Suprapubic skin (tissue), 4 donors: ENCODE results near the gene ACOX3.

Source experiments
- EP300 ChIP-seq: sonication (generic); formaldehyde crosslinking; IDR thresholded peaks from one replicate; pipeline ENCODE4 v1.6.1; 2017; ENCODE audit warnings: antibody characterized with exemption
- POLR2AphosphoS5 ChIP-seq, 3 donors: sonication (generic); formaldehyde crosslinking; IDR thresholded peaks; one replicate each; pipeline ENCODE4 v1.6.1; 2017; ENCODE audit warnings: antibody characterized with exemption in 3 of 3
- TF ChIP-seq, protein P1 (sequence below), 2 donors: fragments of 200-600 bp in 1 of 2; fragments of 450-650 bp in 1 of 2; sonication (generic) in 1 of 2; IDR thresholded peaks; one replicate each; pipeline ENCODE4 v1.5.1; 2016 to 2019; ENCODE audit warnings: antibody characterized with exemption in 2 of 2, mild to moderate bottlenecking in 1 of 2, moderate library complexity in 1 of 2

DNA sequence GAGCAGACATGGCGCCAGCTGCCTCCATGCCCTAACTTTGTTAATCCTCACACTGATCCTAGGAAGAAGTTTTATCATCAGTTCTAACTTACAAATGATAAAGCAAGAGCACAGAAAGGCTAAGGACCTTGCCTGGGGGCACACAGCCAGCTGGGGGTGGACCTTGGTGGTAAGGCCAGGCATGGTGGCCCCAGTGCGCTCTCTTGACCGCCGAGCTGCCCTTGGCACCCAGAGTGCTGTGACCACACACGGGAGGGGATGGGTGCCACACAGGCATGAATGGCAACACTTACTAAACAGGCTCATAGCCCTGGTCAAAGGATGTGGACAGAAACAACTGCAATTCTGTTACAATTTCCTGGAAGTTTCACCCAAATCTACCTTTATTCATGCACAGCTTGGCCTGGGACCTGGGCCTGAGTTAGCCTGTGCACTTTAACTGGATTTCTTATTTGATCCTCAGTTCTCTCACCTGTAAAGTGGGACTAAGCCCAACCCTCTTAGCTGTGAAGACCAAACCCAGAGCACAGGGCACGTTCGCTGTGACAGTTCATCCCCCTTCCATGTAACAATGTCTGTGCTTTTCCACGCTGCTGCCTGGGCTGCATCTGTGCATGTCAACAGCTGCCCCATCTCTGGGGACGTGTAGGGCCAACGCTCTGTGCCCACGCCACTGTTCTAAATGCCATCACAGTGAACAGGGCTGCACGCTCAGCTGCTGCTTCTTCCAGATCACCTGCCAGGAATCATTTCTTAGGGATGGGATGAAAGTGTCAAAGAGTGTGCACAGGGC, 44.8 kb downstream of the ACOX3 start:
- TF ChIP-seq, protein P1, sequence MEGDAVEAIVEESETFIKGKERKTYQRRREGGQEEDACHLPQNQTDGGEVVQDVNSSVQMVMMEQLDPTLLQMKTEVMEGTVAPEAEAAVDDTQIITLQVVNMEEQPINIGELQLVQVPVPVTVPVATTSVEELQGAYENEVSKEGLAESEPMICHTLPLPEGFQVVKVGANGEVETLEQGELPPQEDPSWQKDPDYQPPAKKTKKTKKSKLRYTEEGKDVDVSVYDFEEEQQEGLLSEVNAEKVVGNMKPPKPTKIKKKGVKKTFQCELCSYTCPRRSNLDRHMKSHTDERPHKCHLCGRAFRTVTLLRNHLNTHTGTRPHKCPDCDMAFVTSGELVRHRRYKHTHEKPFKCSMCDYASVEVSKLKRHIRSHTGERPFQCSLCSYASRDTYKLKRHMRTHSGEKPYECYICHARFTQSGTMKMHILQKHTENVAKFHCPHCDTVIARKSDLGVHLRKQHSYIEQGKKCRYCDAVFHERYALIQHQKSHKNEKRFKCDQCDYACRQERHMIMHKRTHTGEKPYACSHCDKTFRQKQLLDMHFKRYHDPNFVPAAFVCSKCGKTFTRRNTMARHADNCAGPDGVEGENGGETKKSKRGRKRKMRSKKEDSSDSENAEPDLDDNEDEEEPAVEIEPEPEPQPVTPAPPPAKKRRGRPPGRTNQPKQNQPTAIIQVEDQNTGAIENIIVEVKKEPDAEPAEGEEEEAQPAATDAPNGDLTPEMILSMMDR (IDR thresholded peaks at IDR 0.05): no peak
- no peak for TF ChIP-seq POLR2AphosphoS5 (IDR thresholded peaks at IDR 0.05)
- TF ChIP-seq EP300: no peak
